ENCODE data around the gene WSB1. TPM values are rescaled to one million over a fixed set of nuclear protein-coding genes. Genes with fewer than 3 reads are reported as not detected.

Gene WSB1
- total RNA-seq, 1 experiment from 2014 or later: 93.1 TPM

DNA sequence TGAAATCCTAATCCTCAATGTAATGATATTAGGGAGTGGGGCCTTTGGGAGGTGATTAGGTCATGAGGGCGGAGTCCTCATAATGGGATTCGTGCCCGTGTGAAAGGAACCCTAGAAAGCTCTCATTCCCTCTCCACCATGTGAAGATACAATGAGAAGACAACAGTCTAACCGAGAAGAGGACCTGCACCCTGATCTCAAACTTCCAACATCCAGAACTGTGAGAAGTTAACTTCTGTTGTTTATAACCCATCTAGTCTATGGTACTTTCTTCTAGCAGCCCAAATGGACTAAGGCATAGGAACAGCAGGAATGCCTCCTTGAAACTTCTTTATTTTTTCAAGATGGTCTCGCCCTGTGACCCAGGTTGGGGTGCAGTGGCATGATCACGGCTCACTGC lies 24.7 kb downstream of the WSB1 start:
- intact Hi-C loops (cut with micrococcal nuclease): no loop called here
- H3K9me3 Mint-ChIP-seq (ENCODE audit: unreplicated experiment): no peaks in the 10 kb centered on the region
- no peak for DNase-seq (ENCODE audit: unreplicated experiment)
- CTCF ChIA-PET: interaction anchor here (0.6 to 3.9 kb wide), 4 partner anchors 14 to 103 kb away, joined by 3 to 17 read pairs (median 5); no protein-coding TSS in a partner anchor
- peaks cover 56% of the 10 kb centered on the region for H3K36me3 Mint-ChIP-seq (ENCODE audit: insufficient read depth, unreplicated experiment)
- TF ChIP-seq CTCF (IDR thresholded peaks at IDR 0.05; ENCODE audit: unreplicated experiment): no peak
- no peak overlapping the region for H3K4me3 Mint-ChIP-seq (ENCODE audit: unreplicated experiment)
- H3K4me1 Mint-ChIP-seq (ENCODE audit: insufficient read depth, unreplicated experiment): peaks cover 25% of the 10 kb centered on the region
- H3K27me3 Mint-ChIP-seq (ENCODE audit: insufficient read depth, unreplicated experiment): no peaks in the 10 kb centered on the region
- no peak overlapping the region for H3K27ac Mint-ChIP-seq (ENCODE audit: low read depth, unreplicated experiment)
- BruUV-seq (replicated peaks): no TSS peak
- POLR2A ChIA-PET: interaction anchor here (0.7 to 3.8 kb wide), 5 partner anchors 14 to 75 kb away, joined by 3 to 33 read pairs (median 4); partner anchors contain the start of gene WSB1

DNA sequence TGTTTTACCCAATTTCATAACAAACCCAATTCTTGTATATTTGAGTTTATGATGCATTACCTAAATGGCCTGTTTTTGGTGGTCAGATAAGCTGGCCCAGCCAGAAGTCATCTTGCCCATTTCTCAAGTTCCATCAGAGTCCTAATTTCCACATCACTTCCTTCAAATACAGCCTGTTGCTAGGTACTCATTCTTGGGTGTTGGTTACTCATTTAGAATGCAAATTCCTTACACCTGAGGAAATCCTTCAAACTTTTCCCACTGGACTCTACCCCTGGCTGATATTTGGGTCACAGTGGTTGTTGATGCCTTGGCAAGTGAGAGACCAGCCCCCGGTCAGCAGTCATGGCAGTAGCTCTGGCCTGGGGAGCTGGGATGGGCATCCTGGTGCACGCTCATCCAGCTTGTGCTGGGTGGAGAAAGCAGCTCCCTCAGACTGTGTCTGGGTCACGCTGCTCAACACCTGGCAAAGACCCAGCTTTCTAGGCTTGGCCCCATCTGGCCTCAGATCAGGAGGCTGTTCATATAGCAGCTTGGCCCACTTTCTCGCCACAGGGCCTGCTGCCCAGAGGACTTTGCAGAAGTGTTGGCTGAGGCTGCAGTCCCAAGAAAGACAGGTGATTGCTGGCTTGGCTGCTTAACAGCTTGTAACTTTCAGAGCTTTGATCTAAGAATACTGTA lies 25.8 kb downstream of the WSB1 start:
- intact Hi-C loops (cut with micrococcal nuclease): no loop called here
- CTCF ChIA-PET: interaction anchor here (0.5 to 3.9 kb wide), 12 partner anchors 12 to 283 kb away, joined by 3 to 17 read pairs (median 5); no protein-coding TSS in a partner anchor
- POLR2A ChIA-PET: interaction anchor here (0.7 to 3.8 kb wide), 12 partner anchors 10 to 169 kb away, joined by 3 to 33 read pairs (median 4); partner anchors contain the start of gene WSB1
- no peaks in the 10 kb centered on the region for H3K27me3 Mint-ChIP-seq (ENCODE audit: insufficient read depth, unreplicated experiment)
- peak; percentile 31 for DNase-seq (ENCODE audit: unreplicated experiment)
- H3K4me3 Mint-ChIP-seq (ENCODE audit: unreplicated experiment): no peak overlapping the region
- H3K4me1 Mint-ChIP-seq (ENCODE audit: insufficient read depth, unreplicated experiment): peaks cover 29% of the 10 kb centered on the region
- no peaks in the 10 kb centered on the region for H3K9me3 Mint-ChIP-seq (ENCODE audit: unreplicated experiment)
- H3K27ac Mint-ChIP-seq (ENCODE audit: low read depth, unreplicated experiment): peak overlapping the region; percentile 46
- no TSS peak for BruUV-seq (replicated peaks)
- H3K36me3 Mint-ChIP-seq (ENCODE audit: insufficient read depth, unreplicated experiment): peaks cover 48% of the 10 kb centered on the region
- no peak for TF ChIP-seq CTCF (IDR thresholded peaks at IDR 0.05; ENCODE audit: unreplicated experiment)

DNA sequence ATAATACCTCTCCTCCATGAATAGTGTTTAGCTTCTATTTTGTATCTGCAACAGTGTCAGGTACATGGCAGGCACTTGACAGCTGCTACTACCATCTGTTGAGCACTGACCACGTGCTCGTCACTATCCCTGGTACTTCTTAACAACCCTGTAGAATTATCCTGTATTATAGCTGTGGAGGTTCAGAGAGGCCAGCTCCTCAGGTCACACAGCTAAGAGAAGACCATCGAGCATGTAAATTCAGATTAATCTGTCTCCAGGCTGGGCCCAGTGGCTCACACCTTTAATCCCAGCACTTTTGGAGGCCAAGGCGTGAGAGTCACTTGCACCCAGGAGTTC lies 26.3 kb downstream of the WSB1 start:
- no peak overlapping the region for H3K4me3 Mint-ChIP-seq (ENCODE audit: unreplicated experiment)
- BruUV-seq (replicated peaks): no TSS peak
- peaks cover 42% of the 10 kb centered on the region for H3K36me3 Mint-ChIP-seq (ENCODE audit: insufficient read depth, unreplicated experiment)
- no peaks in the 10 kb centered on the region for H3K27me3 Mint-ChIP-seq (ENCODE audit: insufficient read depth, unreplicated experiment)
- intact Hi-C loops (cut with micrococcal nuclease): no loop called here
- CTCF ChIA-PET: interaction anchor here (0.8 to 3.9 kb wide), 10 partner anchors 11 to 282 kb away, joined by 3 to 17 read pairs (median 5); no protein-coding TSS in a partner anchor
- peak overlapping the region; percentile 46 for H3K27ac Mint-ChIP-seq (ENCODE audit: low read depth, unreplicated experiment)
- POLR2A ChIA-PET: interaction anchor here (0.7 to 3.8 kb wide), 10 partner anchors 10 to 169 kb away, joined by 3 to 33 read pairs (median 4); partner anchors contain the start of gene WSB1
- TF ChIP-seq CTCF (IDR thresholded peaks at IDR 0.05; ENCODE audit: unreplicated experiment): no peak
- H3K4me1 Mint-ChIP-seq (ENCODE audit: insufficient read depth, unreplicated experiment): peaks cover 24% of the 10 kb centered on the region
- no peaks in the 10 kb centered on the region for H3K9me3 Mint-ChIP-seq (ENCODE audit: unreplicated experiment)
- DNase-seq (ENCODE audit: unreplicated experiment): no peak

DNA sequence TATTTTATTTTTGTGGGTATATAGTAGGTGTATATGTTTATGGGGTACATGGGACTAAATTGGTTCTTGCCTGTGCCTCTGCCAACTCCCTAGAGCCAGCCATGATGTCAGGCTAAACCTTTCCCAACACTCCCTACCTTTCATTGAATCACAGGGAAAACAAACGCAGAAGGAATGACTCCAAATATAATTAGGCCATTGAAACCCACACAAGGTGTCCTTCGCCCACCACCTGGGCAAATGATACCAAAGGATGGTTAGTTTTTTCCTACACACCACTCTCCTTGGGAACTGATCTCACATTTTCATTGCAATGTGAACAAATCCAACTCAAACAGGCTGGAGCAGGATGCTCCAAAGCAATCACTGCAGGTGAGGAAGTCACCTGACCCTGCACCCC lies 27.5 kb downstream of the WSB1 start:
- POLR2A ChIA-PET: interaction anchor here (2.4 to 3.8 kb wide), 2 partner anchors 26 to 27 kb away, joined by 11 to 33 read pairs; partner anchors contain the start of gene WSB1
- no TSS peak for BruUV-seq (replicated peaks)
- CTCF ChIA-PET: interaction anchor here (1.9 to 2.5 kb wide), 2 partner anchors 279 to 281 kb away, joined by 7 read pairs; no protein-coding TSS in a partner anchor
- H3K27me3 Mint-ChIP-seq (ENCODE audit: insufficient read depth, unreplicated experiment): no peaks in the 10 kb centered on the region
- no peaks in the 10 kb centered on the region for H3K9me3 Mint-ChIP-seq (ENCODE audit: unreplicated experiment)
- H3K27ac Mint-ChIP-seq (ENCODE audit: low read depth, unreplicated experiment): no peak overlapping the region
- intact Hi-C loops (cut with micrococcal nuclease): no loop called here
- H3K4me3 Mint-ChIP-seq (ENCODE audit: unreplicated experiment): no peak overlapping the region
- TF ChIP-seq CTCF (IDR thresholded peaks at IDR 0.05; ENCODE audit: unreplicated experiment): no peak
- H3K4me1 Mint-ChIP-seq (ENCODE audit: insufficient read depth, unreplicated experiment): peaks cover 28% of the 10 kb centered on the region
- DNase-seq (ENCODE audit: unreplicated experiment): no peak
- peaks cover 31% of the 10 kb centered on the region for H3K36me3 Mint-ChIP-seq (ENCODE audit: insufficient read depth, unreplicated experiment)
